ENCODE measurements around the gene IL1B. TPM values are rescaled to one million over a fixed set of nuclear protein-coding genes. Genes with fewer than 3 reads are reported as not detected.
A peak's percentile ranks its signal among the peaks of the same experiment; 100 is the strongest.

IL1B gene
- total RNA-seq, 1 donor from 2014 or later, result not detected

GRCh38 chr2:112840068-112840445 lies 3.5 kb upstream of the IL1B start:
- no peak for TF ChIP-seq CTCF (conservative IDR thresholded peaks at IDR 0.05; ENCODE audit: low read depth, low read length)
- no peak overlapping the region for H3K4me3 ChIP-seq (ENCODE audit: low read depth, low read length)
- DNase-seq (ENCODE audit: low read depth), result no peak

- no peak for TF ChIP-seq CTCF (conservative IDR thresholded peaks at IDR 0.05; ENCODE audit: low read depth, low read length)
- DNase-seq (ENCODE audit: low read depth), result no peak
- no peak overlapping the region for H3K4me3 ChIP-seq (ENCODE audit: low read depth, low read length)
Measured at GRCh38 chr2:112839407-112840067, 3.0 kb upstream of the IL1B start.

GRCh38 chr2:112836163-112836560 lies 417 bp downstream of the IL1B start:
- TF ChIP-seq CTCF (conservative IDR thresholded peaks at IDR 0.05; ENCODE audit: low read depth, low read length), result no peak
- peak overlapping the region; percentile 10 for H3K4me3 ChIP-seq (ENCODE audit: low read depth, low read length)
- no peak for DNase-seq (ENCODE audit: low read depth)

GRCh38 chr2:112835536-112836162 lies 930 bp downstream of the IL1B start:
- no peak for TF ChIP-seq CTCF (conservative IDR thresholded peaks at IDR 0.05; ENCODE audit: low read depth, low read length)

GRCh38 chr2:112835061-112835501 lies 1.5 kb downstream of the IL1B start:
- DNase-seq (ENCODE audit: low read depth), result no peak
- H3K4me3 ChIP-seq (ENCODE audit: low read depth, low read length), result no peak overlapping the region
- TF ChIP-seq CTCF (conservative IDR thresholded peaks at IDR 0.05; ENCODE audit: low read depth, low read length), result no peak

More at GRCh38 chr2:112835536-112836162, 930 bp downstream of the IL1B start:
- DNase-seq (ENCODE audit: low read depth), result no peak
- H3K4me3 ChIP-seq (ENCODE audit: low read depth, low read length), result peak overlapping the region; percentile 10

GRCh38 chr2:112834396-112835037 lies 2.1 kb downstream of the IL1B start:
- DNase-seq (ENCODE audit: low read depth), result no peak
- no peak for TF ChIP-seq CTCF (conservative IDR thresholded peaks at IDR 0.05; ENCODE audit: low read depth, low read length)
- H3K4me3 ChIP-seq (ENCODE audit: low read depth, low read length), result no peak overlapping the region

Measured in epithelial cell of proximal tubule (primary cell).